Activated CD8-positive, alpha-beta T cell treated with anti-CD3 and anti-CD28 coated beads for 36 hours (primary cell): ENCODE data around the gene ADGRA3. TPM values are rescaled to one million over a fixed set of nuclear protein-coding genes. Genes with fewer than 3 reads are reported as not detected.

ENCODE experiments used
- ATAC-seq: fragments of 200-7000 bp; cut with Tn5 transposase; one replicate; pipeline ENCODE4 v1.10.0; 2021; ENCODE audit warnings: mild to moderate bottlenecking, moderate library complexity
- CTCF ChIA-PET: fragments of 350-600 bp; sonication (Branson Sonifier 250); formaldehyde crosslinking; loops from one replicate; lab custom pipeline; 2021; ENCODE audit warnings: antibody characterized with exemption; lab: Charles Lee
- POLR2A ChIA-PET: fragments of 350-600 bp; sonication (Branson Sonifier 250); formaldehyde crosslinking; loops from one replicate; lab custom pipeline; 2021; ENCODE audit warnings: antibody characterized with exemption; lab: Charles Lee
- DNase-seq: peaks from one replicate; pipeline ENCODE4 v3.0.0-alpha.2; 2020
- H3K27ac Mint-ChIP-seq: one replicate; pipeline ENCODE4 v1.8.0; 2021; ENCODE audit warnings: mild to moderate bottlenecking, mixed read lengths
- H3K27me3 Mint-ChIP-seq: one replicate; pipeline ENCODE4 v1.8.0; 2021; ENCODE audit warnings: mixed read lengths
- H3K36me3 Mint-ChIP-seq: one replicate; pipeline ENCODE4 v1.8.0; 2021; ENCODE audit warnings: low read depth, mixed read lengths
- H3K4me1 Mint-ChIP-seq: one replicate; pipeline ENCODE4 v1.8.0; 2021; ENCODE audit warnings: low read depth, mixed read lengths
- H3K4me3 Mint-ChIP-seq: one replicate; pipeline ENCODE4 v1.8.0; 2021; ENCODE audit warnings: mild to moderate bottlenecking, moderate library complexity, mixed read lengths
- H3K9me3 Mint-ChIP-seq: one replicate; pipeline ENCODE4 v1.8.0; 2021; ENCODE audit warnings: mixed read lengths
- intact Hi-C: fragments of 100-400 bp; cut with micrococcal nuclease; formaldehyde crosslinking; loops from one replicate; pipeline ENCODE4 v1.10.0; 2022
- total RNA-seq, 2 experiments: library from RNA; stranded (reverse); gene quantifications; one replicate each; pipeline ENCODE4 v1.2.3, GENCODE V29; 2021
- TF ChIP-seq, protein P1 (sequence below): fragments of 200-600 bp; IDR thresholded peaks from one replicate; pipeline ENCODE4 v1.8.0; 2022; ENCODE audit warnings: antibody characterized with exemption, mild to moderate bottlenecking

The ADGRA3 gene
- total RNA-seq, 2 experiments from 2014 or later, result 12.9 to 13.2 TPM

DNA sequence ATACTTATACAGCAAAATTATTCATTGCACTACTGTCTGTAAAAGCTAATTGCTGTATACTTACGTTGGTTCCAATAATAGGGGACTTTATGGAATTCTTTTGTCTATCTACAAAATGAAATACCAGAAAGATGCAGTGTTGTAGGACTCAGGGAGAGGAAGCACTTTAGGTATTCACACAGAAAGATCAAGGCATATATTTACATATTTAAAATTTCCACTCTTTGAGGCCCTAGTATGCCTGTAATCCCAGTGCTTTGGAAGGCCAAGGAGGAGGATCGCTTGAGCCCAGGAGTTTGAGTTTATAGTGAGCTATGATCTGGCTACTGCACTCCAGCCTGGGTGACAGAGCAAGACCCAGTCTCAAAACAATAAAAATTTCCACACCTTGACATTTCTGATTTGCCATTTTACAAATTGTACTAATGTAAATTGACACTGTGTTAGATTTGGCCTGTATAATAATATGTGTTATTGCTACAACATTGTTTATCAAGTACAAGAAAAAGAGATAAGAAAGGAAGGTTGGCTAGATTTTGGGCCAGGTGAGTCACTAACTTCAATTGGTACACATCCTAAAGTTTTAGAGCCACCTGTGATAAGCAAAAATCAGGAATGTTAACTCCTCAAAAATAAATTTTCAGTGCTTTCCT, 35.1 kb downstream of the ADGRA3 start:
- TF ChIP-seq, protein P1, sequence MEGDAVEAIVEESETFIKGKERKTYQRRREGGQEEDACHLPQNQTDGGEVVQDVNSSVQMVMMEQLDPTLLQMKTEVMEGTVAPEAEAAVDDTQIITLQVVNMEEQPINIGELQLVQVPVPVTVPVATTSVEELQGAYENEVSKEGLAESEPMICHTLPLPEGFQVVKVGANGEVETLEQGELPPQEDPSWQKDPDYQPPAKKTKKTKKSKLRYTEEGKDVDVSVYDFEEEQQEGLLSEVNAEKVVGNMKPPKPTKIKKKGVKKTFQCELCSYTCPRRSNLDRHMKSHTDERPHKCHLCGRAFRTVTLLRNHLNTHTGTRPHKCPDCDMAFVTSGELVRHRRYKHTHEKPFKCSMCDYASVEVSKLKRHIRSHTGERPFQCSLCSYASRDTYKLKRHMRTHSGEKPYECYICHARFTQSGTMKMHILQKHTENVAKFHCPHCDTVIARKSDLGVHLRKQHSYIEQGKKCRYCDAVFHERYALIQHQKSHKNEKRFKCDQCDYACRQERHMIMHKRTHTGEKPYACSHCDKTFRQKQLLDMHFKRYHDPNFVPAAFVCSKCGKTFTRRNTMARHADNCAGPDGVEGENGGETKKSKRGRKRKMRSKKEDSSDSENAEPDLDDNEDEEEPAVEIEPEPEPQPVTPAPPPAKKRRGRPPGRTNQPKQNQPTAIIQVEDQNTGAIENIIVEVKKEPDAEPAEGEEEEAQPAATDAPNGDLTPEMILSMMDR, result no peak
- ATAC-seq (no peak), DNase-seq (no peak)
- H3K9me3 Mint-ChIP-seq, result no peaks in the 10 kb centered on the region
- no peak overlapping the region for H3K4me3 Mint-ChIP-seq
- H3K4me1 Mint-ChIP-seq, result peaks cover 35% of the 10 kb centered on the region
- no peaks in the 10 kb centered on the region for H3K27me3 Mint-ChIP-seq
- intact Hi-C loops, result no loop called here
- H3K36me3 Mint-ChIP-seq, result peaks cover 11% of the 10 kb centered on the region
- H3K27ac Mint-ChIP-seq, result no peak overlapping the region
- ChIA-PET POLR2A (no interaction called here), CTCF (no interaction called here)

DNA sequence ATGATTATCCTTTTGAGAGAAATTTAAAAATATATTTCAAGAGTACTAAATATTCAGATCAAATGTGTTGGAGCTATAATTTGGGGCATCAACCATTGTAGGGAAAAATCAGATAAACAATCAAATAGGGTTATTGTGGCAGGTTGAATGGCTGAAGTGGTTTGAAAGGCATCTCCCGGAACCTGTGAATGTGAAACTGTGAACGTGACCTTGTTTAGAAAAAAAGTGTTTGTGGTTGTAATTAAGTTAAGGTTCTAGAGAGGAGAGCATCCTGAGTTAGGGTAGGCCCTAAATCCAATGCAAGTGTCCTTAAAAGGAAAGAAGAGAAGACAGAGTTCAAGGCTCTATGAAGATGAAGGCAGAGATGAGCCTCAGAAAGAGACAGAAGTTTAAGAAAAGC, 37.4 kb downstream of the ADGRA3 start:
- POLR2A ChIA-PET, result no interaction called here
- Mint-ChIP-seq H3K27ac (peak overlapping the region; percentile 32), H3K36me3 (peaks cover 11% of the 10 kb centered on the region), H3K9me3 (no peaks in the 10 kb centered on the region), H3K27me3 (no peaks in the 10 kb centered on the region), H3K4me3 (no peak overlapping the region), H3K4me1 (peaks cover 22% of the 10 kb centered on the region)
- TF ChIP-seq, protein P1, result no peak
- CTCF ChIA-PET, result interaction anchor here (1.6 to 1.7 kb wide), 3 partner anchors 15 to 212 kb away, joined by 4 to 6 read pairs (median 4); no protein-coding TSS in a partner anchor
- DNase-seq (no peak), ATAC-seq (peak; percentile 60)
- intact Hi-C loops, result loop anchor here (1.0 kb wide), 1 partner anchor 15 kb away; no protein-coding TSS in a partner anchor

DNA sequence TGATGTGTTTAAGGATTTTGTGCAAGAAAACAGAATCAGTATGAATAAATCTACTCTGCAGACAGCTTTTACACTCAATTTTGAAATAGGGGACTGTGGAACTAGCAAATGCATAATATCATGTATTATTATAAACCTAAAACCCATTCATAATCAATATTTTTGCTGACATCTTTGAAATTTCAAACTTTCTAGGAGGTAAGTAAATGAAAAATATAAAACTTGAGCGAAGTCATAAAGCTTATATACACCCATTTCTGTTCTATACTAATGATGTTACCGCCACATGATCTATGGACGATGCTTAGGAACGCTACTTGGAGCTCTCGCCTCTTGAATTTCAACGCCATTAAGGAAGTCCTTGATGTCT, 38.1 kb downstream of the ADGRA3 start:
- H3K36me3 Mint-ChIP-seq, result peaks cover 9% of the 10 kb centered on the region
- H3K27ac Mint-ChIP-seq, result no peak overlapping the region
- POLR2A ChIA-PET, result interaction anchor here (0.7 to 1.0 kb wide), 2 partner anchors 10 to 15 kb away, joined by 3 read pairs; no protein-coding TSS in a partner anchor
- intact Hi-C loops, result loop anchor here (1.0 kb wide), 1 partner anchor 16 kb away; no protein-coding TSS in a partner anchor
- no peaks in the 10 kb centered on the region for H3K9me3 Mint-ChIP-seq
- TF ChIP-seq, protein P1, result no peak
- H3K4me3 Mint-ChIP-seq, result no peak overlapping the region
- ATAC-seq, result no peak
- CTCF ChIA-PET, result interaction anchor here (1.6 to 1.7 kb wide), 3 partner anchors 15 to 212 kb away, joined by 4 to 6 read pairs (median 4); no protein-coding TSS in a partner anchor
- no peaks in the 10 kb centered on the region for H3K27me3 Mint-ChIP-seq
- no peak for DNase-seq
- H3K4me1 Mint-ChIP-seq, result peaks cover 17% of the 10 kb centered on the region

DNA sequence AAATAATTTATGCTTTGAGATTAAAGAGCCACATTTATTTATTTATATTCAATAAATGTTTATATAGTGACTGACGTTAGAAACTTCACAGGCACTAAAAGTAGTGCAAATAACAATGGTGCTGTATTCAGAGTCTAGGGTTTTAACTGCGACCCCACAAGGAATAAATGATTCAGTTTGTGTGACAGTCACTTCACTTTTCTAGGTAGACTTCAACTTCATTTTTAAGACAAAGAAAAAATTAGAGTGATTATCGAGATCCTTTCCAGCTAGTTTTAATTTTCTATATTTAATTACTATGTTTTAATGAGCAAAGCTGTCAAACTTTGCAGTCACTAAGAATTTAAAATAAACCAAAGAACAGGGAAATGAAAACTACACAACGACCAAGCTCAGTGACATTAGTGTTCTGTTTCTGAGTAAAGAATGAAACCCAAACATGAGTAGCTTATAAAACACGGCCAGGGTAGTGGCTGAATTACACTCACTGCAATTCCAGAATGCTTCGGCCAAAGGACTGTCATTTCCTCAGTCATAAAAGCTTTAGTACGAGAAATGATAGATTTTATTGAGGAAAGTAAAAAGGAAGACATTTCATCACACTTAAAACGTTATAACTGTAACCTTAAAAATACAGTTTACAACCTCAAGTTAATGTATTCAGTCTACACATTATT, 38.6 kb downstream of the ADGRA3 start:
- CTCF ChIA-PET, result interaction anchor here (1.6 to 1.7 kb wide), 3 partner anchors 14 to 213 kb away, joined by 4 to 6 read pairs (median 4); no protein-coding TSS in a partner anchor
- no peak overlapping the region for H3K27ac Mint-ChIP-seq
- intact Hi-C loops, result no loop called here
- H3K36me3 Mint-ChIP-seq, result peaks cover 13% of the 10 kb centered on the region
- peaks cover 17% of the 10 kb centered on the region for H3K4me1 Mint-ChIP-seq
- no peak overlapping the region for H3K4me3 Mint-ChIP-seq
- ATAC-seq, result no peak
- H3K27me3 Mint-ChIP-seq, result no peaks in the 10 kb centered on the region
- POLR2A ChIA-PET, result interaction anchor here (0.7 to 1.0 kb wide), 2 partner anchors 11 to 14 kb away, joined by 3 read pairs; no protein-coding TSS in a partner anchor
- no peak for DNase-seq
- no peaks in the 10 kb centered on the region for H3K9me3 Mint-ChIP-seq
- TF ChIP-seq, protein P1, result no peak
